ENCODE data around the gene NDUFA5. TPM values are rescaled to one million over a fixed set of nuclear protein-coding genes. Genes with fewer than 3 reads are reported as not detected.

NDUFA5 gene
- total RNA-seq, 1 donor from 2014 or later: 56.5 TPM

- Mint-ChIP-seq H3K4me3 (ENCODE audit: unreplicated experiment) (peak overlapping the region; percentile 31), H3K4me1 (ENCODE audit: unreplicated experiment) (peaks cover 2% of the 10 kb centered on the region), H3K27ac (ENCODE audit: unreplicated experiment) (no peak overlapping the region)
These were observed 23.5 kb upstream of the NDUFA5 start for GRCh38 chr7:123581162-123581459.

GRCh38 chr7:123580406-123581161, 23.0 kb upstream of the NDUFA5 start:
- H3K4me3 Mint-ChIP-seq (ENCODE audit: unreplicated experiment): peak overlapping the region; percentile 31
- peak; percentile 78 for TF ChIP-seq CTCF (IDR thresholded peaks at IDR 0.05)
- no peak for DNase-seq (ENCODE audit: extremely low spot score, unreplicated experiment)

More at GRCh38 chr7:123581162-123581459, 23.5 kb upstream of the NDUFA5 start:
- no peak for DNase-seq (ENCODE audit: extremely low spot score, unreplicated experiment)
- Mint-ChIP-seq H3K36me3 (ENCODE audit: unreplicated experiment) (no peaks in the 10 kb centered on the region), H3K9me3 (ENCODE audit: unreplicated experiment) (no peaks in the 10 kb centered on the region), H3K27me3 (ENCODE audit: unreplicated experiment) (peaks cover 63% of the 10 kb centered on the region)
- no peak for TF ChIP-seq CTCF (IDR thresholded peaks at IDR 0.05)

DNA sequence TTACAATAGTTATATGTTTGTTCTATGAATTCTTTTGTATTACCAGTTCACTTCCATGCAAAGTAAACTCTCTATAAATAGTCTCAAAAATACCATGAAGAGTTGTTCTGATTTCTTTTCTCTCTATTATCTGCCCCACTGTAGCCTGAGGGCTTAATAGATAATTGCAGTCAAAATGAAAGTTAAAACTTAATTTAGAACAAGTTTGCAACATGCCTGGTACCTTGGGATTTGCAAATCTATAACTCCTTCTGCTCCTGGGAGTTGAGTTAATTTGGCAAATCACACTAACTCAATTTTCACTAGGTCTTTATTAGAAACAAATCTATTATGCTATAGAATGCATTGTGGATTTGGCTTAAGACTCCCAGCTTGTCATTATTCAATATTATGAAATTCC, 21.8 kb upstream of the NDUFA5 start:
- Mint-ChIP-seq H3K27me3 (ENCODE audit: unreplicated experiment) (peaks cover 60% of the 10 kb centered on the region), H3K4me1 (ENCODE audit: unreplicated experiment) (peaks cover 2% of the 10 kb centered on the region), H3K27ac (ENCODE audit: unreplicated experiment) (no peak overlapping the region), H3K36me3 (ENCODE audit: unreplicated experiment) (no peaks in the 10 kb centered on the region), H3K4me3 (ENCODE audit: unreplicated experiment) (no peak overlapping the region), H3K9me3 (ENCODE audit: unreplicated experiment) (no peaks in the 10 kb centered on the region)
- no peak for TF ChIP-seq CTCF (IDR thresholded peaks at IDR 0.05)
- no peak for DNase-seq (ENCODE audit: extremely low spot score, unreplicated experiment)

More at GRCh38 chr7:123580406-123581161, 23.0 kb upstream of the NDUFA5 start:
- H3K27ac Mint-ChIP-seq (ENCODE audit: unreplicated experiment): no peak overlapping the region
- H3K27me3 Mint-ChIP-seq (ENCODE audit: unreplicated experiment): peaks cover 63% of the 10 kb centered on the region
- H3K36me3 Mint-ChIP-seq (ENCODE audit: unreplicated experiment): no peaks in the 10 kb centered on the region
- H3K4me1 Mint-ChIP-seq (ENCODE audit: unreplicated experiment): peaks cover 2% of the 10 kb centered on the region
- no peaks in the 10 kb centered on the region for H3K9me3 Mint-ChIP-seq (ENCODE audit: unreplicated experiment)

DNA sequence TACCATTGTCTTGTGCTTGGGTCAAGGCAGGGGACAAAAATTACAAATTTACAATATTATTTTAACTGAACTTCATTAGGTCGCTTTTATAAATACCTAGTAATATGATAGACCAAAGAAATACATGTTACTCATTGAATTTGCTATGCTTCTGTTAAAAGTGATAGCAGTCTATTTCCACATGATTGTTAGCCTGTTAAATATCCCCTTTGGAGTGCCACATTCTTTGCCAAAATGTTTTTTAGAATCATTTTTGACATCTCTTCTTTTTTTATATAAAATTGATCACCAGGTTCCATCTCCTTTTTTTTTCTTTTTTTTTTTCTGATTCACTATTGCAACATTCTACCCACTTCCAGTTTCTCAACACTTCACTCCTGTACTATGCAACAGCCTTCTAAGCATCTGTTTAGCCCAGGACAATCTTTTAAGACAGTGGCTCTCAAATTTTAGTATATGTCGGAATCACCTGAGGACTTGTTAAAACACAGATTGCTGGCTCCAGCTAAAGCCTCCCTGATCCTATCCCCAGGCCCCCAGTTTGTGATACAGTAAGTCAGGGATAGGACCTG, 16.4 kb upstream of the NDUFA5 start:
- H3K9me3 Mint-ChIP-seq (ENCODE audit: unreplicated experiment): no peaks in the 10 kb centered on the region
- no peaks in the 10 kb centered on the region for H3K36me3 Mint-ChIP-seq (ENCODE audit: unreplicated experiment)
- no peak for DNase-seq (ENCODE audit: extremely low spot score, unreplicated experiment)
- peaks cover 31% of the 10 kb centered on the region for H3K27me3 Mint-ChIP-seq (ENCODE audit: unreplicated experiment)
- no peak overlapping the region for H3K4me3 Mint-ChIP-seq (ENCODE audit: unreplicated experiment)
- TF ChIP-seq CTCF (IDR thresholded peaks at IDR 0.05): no peak
- H3K27ac Mint-ChIP-seq (ENCODE audit: unreplicated experiment): no peak overlapping the region
- peaks cover 7% of the 10 kb centered on the region for H3K4me1 Mint-ChIP-seq (ENCODE audit: unreplicated experiment)

GRCh38 chr7:123573341-123573740, 15.7 kb upstream of the NDUFA5 start:
- H3K4me3 Mint-ChIP-seq (ENCODE audit: unreplicated experiment): no peak overlapping the region
- H3K27ac Mint-ChIP-seq (ENCODE audit: unreplicated experiment): no peak overlapping the region
- DNase-seq (ENCODE audit: extremely low spot score, unreplicated experiment): no peak
- H3K27me3 Mint-ChIP-seq (ENCODE audit: unreplicated experiment): peaks cover 27% of the 10 kb centered on the region
- peaks cover 7% of the 10 kb centered on the region for H3K4me1 Mint-ChIP-seq (ENCODE audit: unreplicated experiment)
- TF ChIP-seq CTCF (IDR thresholded peaks at IDR 0.05): no peak
- no peaks in the 10 kb centered on the region for H3K36me3 Mint-ChIP-seq (ENCODE audit: unreplicated experiment)
- H3K9me3 Mint-ChIP-seq (ENCODE audit: unreplicated experiment): no peaks in the 10 kb centered on the region

Measured in osteocyte (in vitro differentiated cells).